Activated T-cell treated with anti-CD3 and anti-CD28 coated beads for 24 hours (primary cell): Measurements from ENCODE around the gene SOX8.

Source experiments
- DNase-seq: peaks from one replicate; pipeline ENCODE4 v3.0.0-alpha.2; 2020; ENCODE audit warnings: low read depth

The SOX8 gene

GRCh38 chr16:988471-989353 is 7.1 kb downstream of the SOX8 start:
- no peak for DNase-seq

- no peak for DNase-seq
Observed at GRCh38 chr16:989354-989814, 7.8 kb downstream of the SOX8 start.

- DNase-seq: no peak
Observed at GRCh38 chr16:990516-991291, 9.1 kb downstream of the SOX8 start.

- DNase-seq: no peak
Observed at GRCh38 chr16:991345-991744, 9.8 kb downstream of the SOX8 start.

GRCh38 chr16:991773-992172 is 10.2 kb downstream of the SOX8 start:
- no peak for DNase-seq

GRCh38 chr16:993731-994130 is 12.2 kb downstream of the SOX8 start:
- no peak for DNase-seq

GRCh38 chr16:995087-995486 is 13.5 kb downstream of the SOX8 start:
- no peak for DNase-seq

- DNase-seq: no peak
Observed at GRCh38 chr16:995783-996182, 14.2 kb downstream of the SOX8 start.

- no peak for DNase-seq
Observed at GRCh38 chr16:996681-997080, 15.1 kb downstream of the SOX8 start.

- DNase-seq: peak; percentile 22
Observed at GRCh38 chr16:997440-998051, 16.0 kb downstream of the SOX8 start.

GRCh38 chr16:998211-998610 is 16.6 kb downstream of the SOX8 start:
- DNase-seq: no peak

- no peak for DNase-seq
Observed at GRCh38 chr16:998615-999014, 17.0 kb downstream of the SOX8 start.

- DNase-seq: no peak
Observed at GRCh38 chr16:999677-1000076, 18.1 kb downstream of the SOX8 start.

GRCh38 chr16:1000608-1001007 is 19.0 kb downstream of the SOX8 start:
- no peak for DNase-seq

GRCh38 chr16:1001096-1001495 is 19.5 kb downstream of the SOX8 start:
- no peak for DNase-seq

- DNase-seq: peak; percentile 78
Observed at GRCh38 chr16:1002399-1003166, 21.0 kb downstream of the SOX8 start.

- DNase-seq: peak; percentile 38
Observed at GRCh38 chr16:1003391-1004347, 22.1 kb downstream of the SOX8 start.

- DNase-seq: no peak
Observed at GRCh38 chr16:1005286-1005685, 23.7 kb downstream of the SOX8 start.

GRCh38 chr16:1006781-1007180 is 25.2 kb downstream of the SOX8 start:
- no peak for DNase-seq

- no peak for DNase-seq
Observed at GRCh38 chr16:1007284-1007850, 25.8 kb downstream of the SOX8 start.
